Fibroblast of pulmonary artery (primary cell): ENCODE data around the gene LRRC15.

Experiments used
- DNase-seq: peaks from one replicate; pipeline ENCODE4 v3.0.0-alpha.2; 2010; ENCODE audit warnings: low read depth
- H3K4me3 ChIP-seq: replicated peaks from 2 replicates; pipeline ENCODE4 v1.5.1; 2011; ENCODE audit warnings: low read depth, mild to moderate bottlenecking, control low read depth, low read length, moderate library complexity
- CTCF ChIP-seq: IDR thresholded peaks from 2 replicates; pipeline ENCODE4 v1.5.1; 2011; ENCODE audit warnings: mild to moderate bottlenecking, control low read depth, low read length, inconsistent platforms; ENCODE audit errors: missing control alignments

The LRRC15 gene

GRCh38 chr3:194326968-194327217, 42.6 kb downstream of the LRRC15 start:
- TF ChIP-seq CTCF, result no peak
- no peak overlapping the region for H3K4me3 ChIP-seq
- no peak for DNase-seq

- DNase-seq, result peak; percentile 41
- H3K4me3 ChIP-seq, result no peak overlapping the region
- no peak for TF ChIP-seq CTCF
Observed at GRCh38 chr3:194326192-194326967, 43.2 kb downstream of the LRRC15 start.

GRCh38 chr3:194325424-194326153, 44.0 kb downstream of the LRRC15 start:
- no peak overlapping the region for H3K4me3 ChIP-seq
- no peak for DNase-seq
- no peak for TF ChIP-seq CTCF

- no peak overlapping the region for H3K4me3 ChIP-seq
- no peak for DNase-seq
- no peak for TF ChIP-seq CTCF
Observed at GRCh38 chr3:194324823-194325327, 44.7 kb downstream of the LRRC15 start.

GRCh38 chr3:194323785-194324735, 45.5 kb downstream of the LRRC15 start:
- H3K4me3 ChIP-seq, result no peak overlapping the region
- no peak for TF ChIP-seq CTCF
- peak; percentile 63 for DNase-seq

GRCh38 chr3:194322678-194323211, 46.8 kb downstream of the LRRC15 start:
- no peak for TF ChIP-seq CTCF
- no peak overlapping the region for H3K4me3 ChIP-seq
- DNase-seq, result peak; percentile 49
